Effector CD4-positive, alpha-beta T cell (primary cell): ENCODE results near the gene ZNF248.
"Not testable (repeated sequence)": the region's sequence is repeated elsewhere in the genome, so short reads cannot be mapped to it uniquely, and the experiment has no call there.

Source experiments
- DNase-seq: peaks from one replicate; pipeline ENCODE4 v3.0.0-alpha.2; 2020

Gene ZNF248

GRCh38 chr10:37738241-37738640, 119.2 kb downstream of the ZNF248 start:
- DNase-seq: not testable (repeated sequence)

GRCh38 chr10:37737336-37737735, 120.1 kb downstream of the ZNF248 start:
- no peak for DNase-seq

GRCh38 chr10:37736120-37736519, 121.3 kb downstream of the ZNF248 start:
- DNase-seq: no peak

GRCh38 chr10:37734971-37735370, 122.4 kb downstream of the ZNF248 start:
- no peak for DNase-seq
